HepG2 (cell line): Measurements from ENCODE around the gene BMPR1B. TPM values are rescaled to one million over a fixed set of nuclear protein-coding genes. Genes with fewer than 3 reads are reported as not detected.

Source experiments
- ATAC-seq: fragments of 200-7000 bp; cut with Tn5 transposase; 3 replicates; pipeline ENCODE4 v1.9.1; 2020; ENCODE audit warnings: mild to moderate bottlenecking, moderate library complexity
- BruUV-seq: library from RNA; stranded (reverse); fragments of 400-500 nt; replicated peaks from 2 replicates; lab custom pipeline; 2021; lab: Mats Ljungman, UMichigan
- CTCF ChIA-PET: fragments of 300-600 bp; formaldehyde crosslinking; extraction: SDS; loops from one replicate; lab custom pipeline; 2021; ENCODE audit warnings: low total read pairs, inconsistent platforms, low intra/inter-chr PET ratio; lab: Yijun Ruan, JAX
- POLR2A ChIA-PET: fragments of 350-600 bp; sonication (Branson Sonifier 250); formaldehyde crosslinking; loops from one replicate; lab custom pipeline; 2020; ENCODE audit warnings: antibody characterized with exemption, inconsistent platforms; lab: Yijun Ruan, JAX
- DNase-seq: peaks from one replicate; pipeline ENCODE4 v3.0.0-alpha.2; 2015; ENCODE audit warnings: low spot score
- FAIRE-seq: peaks from 3 replicates; lab custom pipeline; 2011; peaks lifted over from hg19 to GRCh38; lab: Jason Lieb, UNC
- H2AFZ ChIP-seq: one replicate; pipeline ENCODE4 v1.6.1; 2011; ENCODE audit warnings: low read length, inconsistent platforms
- H3K27ac ChIP-seq: fragments of 300-600 bp; 3 replicates; pipeline ENCODE4 v1.8.0; 2011; ENCODE audit warnings: mixed run types, mild to moderate bottlenecking, mixed read lengths, low read length, inconsistent platforms; ENCODE audit not compliant: insufficient read depth; ENCODE audit errors: extremely low read length
- H3K27me3 ChIP-seq, 2 experiments: fragments of 200-600 bp in 1 of 2; 2 replicates in 1 of 2; 3 replicates in 1 of 2; pipeline versions ENCODE4 v1.6.0 to v1.8.0; 2011; ENCODE audit warnings: low read length in 2 of 2, mild to moderate bottlenecking in 2 of 2, moderate library complexity in 2 of 2, inconsistent platforms in 1 of 2; ENCODE audit not compliant: insufficient read depth in 2 of 2, control insufficient read depth in 1 of 2
- H3K36me3 ChIP-seq, 2 experiments: fragments of 200-600 bp in 1 of 2; replicated peaks in 1 of 2; 2 replicates in 1 of 2; 3 replicates in 1 of 2; pipeline versions ENCODE4 v1.5.1 to v1.8.0; 2011; ENCODE audit warnings: low read length in 2 of 2, inconsistent platforms in 1 of 2; ENCODE audit not compliant: insufficient read depth in 2 of 2, control insufficient read depth in 1 of 2
- H3K4me1 ChIP-seq: 2 replicates; pipeline ENCODE4 v1.5.1; 2012; ENCODE audit warnings: low read length, inconsistent platforms; ENCODE audit not compliant: insufficient read depth
- H3K4me2 ChIP-seq: 2 replicates; pipeline ENCODE4 v1.6.0; 2011; ENCODE audit warnings: low read depth, low read length, inconsistent platforms
- H3K4me3 ChIP-seq, 3 experiments: fragments of 200-600 bp in 1 of 3; sonication (generic), shearing (Covaris generic) in 1 of 3; replicated peaks in 1 of 3; 2 replicates each; pipeline ENCODE4 v1.5.1; 2011 to 2016; ENCODE audit warnings: low read length in 3 of 3, inconsistent platforms in 2 of 3, low read depth in 2 of 3, mild to moderate bottlenecking in 2 of 3, control low read depth in 1 of 3, mixed read lengths in 1 of 3; ENCODE audit not compliant: insufficient read depth in 1 of 3
- H3K79me2 ChIP-seq: one replicate; pipeline ENCODE4 v1.6.1; 2011; ENCODE audit warnings: low read length, inconsistent platforms; ENCODE audit not compliant: insufficient read depth
- H3K9ac ChIP-seq: 2 replicates; pipeline ENCODE4 v1.6.0; 2011; ENCODE audit warnings: mild to moderate bottlenecking, low read depth, low read length, inconsistent platforms; ENCODE audit not compliant: insufficient read depth
- H3K9me3 ChIP-seq: 2 replicates; pipeline ENCODE4 v1.5.1; 2012; ENCODE audit warnings: mild to moderate bottlenecking, low read length
- H4K20me1 ChIP-seq: 2 replicates; pipeline ENCODE4 v1.6.0; 2011; ENCODE audit warnings: inconsistent platforms, mild to moderate bottlenecking, low read length, moderate library complexity; ENCODE audit not compliant: insufficient read depth
- ATF7-NPFF ChIP-seq: sonication (generic); formaldehyde crosslinking; IDR thresholded peaks from 2 replicates; pipeline ENCODE4 v1.8.1; 2023; ENCODE audit warnings: mild to moderate bottlenecking, low read depth, missing genetic modification reagents, moderate library complexity
- FIP1L1 ChIP-seq: fragments of 200-400 bp; formaldehyde crosslinking; IDR thresholded peaks from 2 replicates; pipeline ENCODE4 v1.6.1; 2018; ENCODE audit warnings: low read depth, mild to moderate bottlenecking, low read length, moderate library complexity, borderline replicate concordance; ENCODE audit not compliant: insufficient read depth
- GMEB1 ChIP-seq: sonication (generic); formaldehyde crosslinking; IDR thresholded peaks from 2 replicates; pipeline ENCODE4 v1.5.1; 2020; ENCODE audit warnings: missing genetic modification reagents, mild to moderate bottlenecking, borderline replicate concordance
- HNF4A ChIP-seq: sonication (generic); formaldehyde crosslinking; IDR thresholded peaks from 2 replicates; pipeline ENCODE4 v1.4.0; 2020; ENCODE audit warnings: missing genetic modification reagents
- HOXA3 ChIP-seq: sonication (generic); formaldehyde crosslinking; IDR thresholded peaks from 2 replicates; pipeline ENCODE4 v1.5.0; 2020; ENCODE audit warnings: missing genetic modification reagents
- NR2F6 ChIP-seq, 2 experiments: IDR thresholded peaks; 2 replicates each; pipeline ENCODE4 v1.6.1; 2016; ENCODE audit warnings: antibody characterized with exemption in 1 of 2, mild to moderate bottlenecking in 1 of 2
- PHF8 ChIP-seq: sonication (generic); formaldehyde crosslinking; IDR thresholded peaks from 2 replicates; pipeline ENCODE4 v1.5.0; 2020; ENCODE audit warnings: missing genetic modification reagents
- SRY ChIP-seq: sonication (generic); formaldehyde crosslinking; IDR thresholded peaks from 2 replicates; pipeline ENCODE4 v1.8.0; 2022; ENCODE audit warnings: mild to moderate bottlenecking, missing genetic modification reagents
- TP53 ChIP-seq: sonication (generic); formaldehyde crosslinking; conservative IDR thresholded peaks from 2 replicates; pipeline ENCODE4 v1.4.0; 2020; ENCODE audit warnings: missing genetic modification reagents
- ZNF550 ChIP-seq: sonication (generic); formaldehyde crosslinking; IDR thresholded peaks from 2 replicates; pipeline ENCODE4 v1.4.0; 2020; ENCODE audit warnings: mild to moderate bottlenecking, missing genetic modification reagents, borderline replicate concordance
- ZNF746 ChIP-seq: sonication (generic); formaldehyde crosslinking; IDR thresholded peaks from 2 replicates; pipeline ENCODE4 v1.8.0; 2022; ENCODE audit warnings: mild to moderate bottlenecking, missing genetic modification reagents
- ZNF770 ChIP-seq: sonication (generic); formaldehyde crosslinking; IDR thresholded peaks from 2 replicates; pipeline ENCODE4 v1.5.0; 2020; ENCODE audit warnings: mild to moderate bottlenecking, missing genetic modification reagents
- ZSCAN25 ChIP-seq: sonication (generic); formaldehyde crosslinking; IDR thresholded peaks from 2 replicates; pipeline ENCODE4 v1.8.0; 2022; ENCODE audit warnings: mild to moderate bottlenecking, missing genetic modification reagents
- WGBS: methylation state at CpG from one replicate; pipeline ENCODE4 v1.1.6; 2017; ENCODE audit warnings: low lambda C conversion rate; 5-methylcytosine and 5-hydroxymethylcytosine counted together
- in situ Hi-C: cut with HindIII; loops from 2 replicates; pipeline ENCODE4 v1.10.0; 2017; ENCODE audit warnings: low pct_unique_long_range_greater_than_20kb; ENCODE audit not compliant: extremely low pct_ligation_motif_present
- intact Hi-C: fragments of 100-400 bp; cut with micrococcal nuclease; formaldehyde crosslinking; loops from one replicate; pipeline ENCODE4 v1.10.0; 2022; ENCODE audit not compliant: unreplicated experiment
- polyA plus RNA-seq, 8 experiments: library from polyadenylated mRNA; depleted of rRNA in 3 of 8; stranded (reverse) in 7 of 8; unstranded in 1 of 8; fragments of >200 nt; fragmentation: Illumina TruSeq in 4 of 8; extraction: Trizol in 4 of 8; gene quantifications; 2 replicates each; pipeline versions ENCODE4 v1.2.1 to v1.2.3, GENCODE V29; 2011 to 2016; ENCODE audit warnings: low read depth in 4 of 8, missing spikeins in 1 of 8, mixed read lengths in 1 of 8; ENCODE audit not compliant: insufficient read depth in 1 of 8
- total RNA-seq, 5 experiments: library from RNA; depleted of rRNA; stranded (reverse); fragments of >200 nt; fragmentation: Illumina TruSeq; extraction: Trizol; gene quantifications; 2 replicates each; pipeline ENCODE4 v1.2.3, GENCODE V29; 2016; ENCODE audit warnings: low read depth in 1 of 5

Gene BMPR1B
- total and polyA plus RNA-seq, 2 of the 13 experiments (the other 11 are each of a cell fraction or from before 2014, with no cell fraction given): 0.07 TPM; not detected in 1

GRCh38 chr4:95068818-95069478 is 311.2 kb downstream of the BMPR1B start:
- H3K36me3 ChIP-seq: no peaks in the 10 kb centered on the region
- ATAC-seq: no peak
- POLR2A ChIA-PET: no interaction called here
- H3K4me2 ChIP-seq: no peak overlapping the region
- no peaks in the 10 kb centered on the region for H3K4me1 ChIP-seq
- CTCF ChIA-PET: no interaction called here
- in situ Hi-C loops (no loop called here), intact Hi-C loops (no loop called here)
- H3K79me2 ChIP-seq: no peaks in the 10 kb centered on the region
- no peak overlapping the region for H3K27ac ChIP-seq
- TF ChIP-seq NR2F6 (IDR thresholded peaks at IDR 0.05) (no peak), NR2F6 (CRISPR knock-in tag; IDR thresholded peaks at IDR 0.05) (no peak), PHF8 (CRISPR knock-in tag) (no peak), ATF7-NPFF (CRISPR knock-in tag) (no peak), ZNF770 (CRISPR knock-in tag) (no peak), ZNF550 (no peak), HOXA3 (no peak), ZNF746 (no peak), HNF4A (CRISPR knock-in tag) (no peak), FIP1L1 (no peak), ZSCAN25 (CRISPR knock-in tag) (no peak), GMEB1 (CRISPR knock-in tag) (no peak), TP53 (CRISPR knock-in tag) (no peak), SRY (no peak)
- no peak for FAIRE-seq
- WGBS: 2% methylated on average over 2 of the region's 2 CpGs
- 0 out of 5 replicates have a peak, but pooled peaks cover 0 to 3% of the 10 kb centered on the region in 2 experiments for H3K27me3 ChIP-seq
- no peak overlapping the region for H2AFZ ChIP-seq
- H3K9ac ChIP-seq: no peak overlapping the region
- no peaks in the 10 kb centered on the region for H4K20me1 ChIP-seq
- no peak overlapping the region for H3K4me3 ChIP-seq
- no TSS peak for BruUV-seq
- no peaks in the 10 kb centered on the region for H3K9me3 ChIP-seq
- DNase-seq: no peak
